CD1c-positive myeloid dendritic cell (primary cell): ENCODE measurements around the gene SLC12A6.

Source experiments
- DNase-seq: peaks from one replicate; pipeline ENCODE4 v3.0.0-alpha.2; 2016; ENCODE audit errors: extremely low spot score

Gene SLC12A6

DNA sequence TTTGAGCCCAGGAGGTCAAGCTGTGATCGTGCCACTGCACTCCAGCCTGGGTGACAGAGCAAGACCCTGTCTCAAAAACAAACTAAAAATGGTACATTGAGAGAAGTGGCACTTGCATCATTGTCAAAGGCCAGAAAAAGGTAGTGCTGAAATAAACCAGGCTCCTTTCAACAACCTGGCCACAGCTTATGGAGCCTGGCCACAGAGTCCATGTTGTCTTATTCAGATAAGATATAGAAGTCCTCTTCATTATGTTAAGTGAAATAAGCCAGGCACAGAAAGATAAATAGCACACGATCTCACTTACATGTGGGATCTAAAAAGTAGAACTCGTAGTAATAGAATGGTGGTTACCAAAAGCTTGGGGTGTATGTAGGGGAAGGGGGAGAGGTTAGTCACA lies 78.0 kb downstream of the SLC12A6 start:
- DNase-seq = no peak

DNA sequence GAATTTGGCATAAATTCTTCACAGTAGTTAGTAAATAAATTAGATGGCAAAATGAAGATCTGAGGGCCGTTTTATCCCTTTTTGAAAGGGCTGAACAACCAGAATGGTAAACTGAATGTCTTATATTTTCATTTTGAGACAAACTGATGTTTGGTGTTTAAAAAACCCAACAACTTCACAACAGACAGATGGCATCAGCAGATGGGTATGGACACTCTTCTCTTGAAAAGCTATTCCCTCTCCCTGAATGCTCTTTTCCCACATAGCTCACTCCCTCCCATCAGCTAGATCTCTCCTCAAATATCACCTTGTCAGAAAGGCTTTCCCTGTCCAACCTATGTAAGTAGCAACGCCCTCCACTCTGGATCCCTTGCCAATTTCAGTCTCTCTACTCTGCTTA lies 79.4 kb downstream of the SLC12A6 start:
- no peak for DNase-seq

DNA sequence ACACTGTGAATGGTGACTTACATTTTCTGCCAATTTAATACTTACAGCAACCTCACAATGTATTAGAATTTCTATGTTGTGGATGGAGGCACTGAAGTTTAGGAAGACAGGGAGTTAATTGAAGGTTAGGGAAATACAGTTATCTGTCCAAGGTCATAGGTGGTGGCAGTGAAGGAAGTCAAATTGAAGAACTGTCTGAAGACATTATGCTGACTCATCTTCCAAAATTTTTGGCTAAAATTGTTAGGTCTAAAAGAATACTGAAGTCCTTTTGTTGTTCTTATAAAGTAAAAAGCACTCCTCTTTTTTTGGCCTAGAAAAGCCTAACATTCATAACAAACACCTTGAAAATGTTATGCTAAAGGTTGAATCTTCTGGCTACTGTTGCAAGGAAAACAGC lies 85.0 kb downstream of the SLC12A6 start:
- no peak for DNase-seq

DNA sequence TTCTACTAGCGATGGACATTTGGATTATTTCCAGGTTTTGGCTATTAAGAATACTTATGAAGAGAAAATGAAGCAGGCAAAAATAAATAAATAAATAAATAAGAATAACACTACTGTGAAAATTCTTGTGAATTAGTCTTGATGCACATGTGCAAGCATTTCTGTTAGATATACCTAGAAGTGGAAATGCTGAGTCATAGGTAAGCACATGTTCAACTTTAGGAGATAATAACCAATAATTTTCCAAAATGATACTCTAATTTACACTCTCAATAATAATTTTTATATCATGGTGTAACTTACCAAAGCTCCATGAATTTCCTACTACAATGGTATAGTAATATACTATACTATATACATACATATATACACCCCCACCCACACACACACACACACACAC lies 89.4 kb downstream of the SLC12A6 start:
- DNase-seq = no peak

DNA sequence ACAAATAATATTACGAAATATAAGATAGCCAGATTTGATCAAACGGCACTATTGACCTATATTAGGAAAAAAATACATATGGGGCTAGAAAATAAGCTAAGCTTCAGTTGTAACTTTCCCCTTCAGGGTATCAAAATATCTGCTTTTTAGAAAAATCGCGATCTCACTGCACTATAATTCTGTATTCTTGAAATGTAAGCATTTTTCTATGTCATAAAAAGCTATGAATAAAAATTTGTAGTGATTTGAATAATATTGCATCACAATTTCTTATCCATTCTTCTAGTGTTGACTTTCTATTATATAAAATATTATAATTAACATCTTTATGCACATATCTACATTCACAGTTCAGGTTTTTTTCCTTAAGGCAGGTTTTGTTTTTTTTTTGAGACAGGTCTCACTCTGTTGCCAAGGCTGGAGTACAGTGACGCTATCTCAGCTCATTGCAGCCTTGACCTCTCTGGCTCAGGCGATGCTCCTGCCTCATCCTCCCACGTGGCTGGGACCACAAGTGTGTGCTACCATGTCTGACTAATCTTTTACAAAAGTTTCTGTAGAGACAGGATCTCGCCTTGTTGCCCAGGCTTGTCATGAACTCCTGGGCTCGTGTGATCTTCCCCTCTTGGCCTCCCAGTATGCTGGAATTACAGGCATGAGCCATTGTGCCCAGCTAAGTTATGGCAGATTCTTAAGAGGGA lies 91.2 kb downstream of the SLC12A6 start:
- DNase-seq = no peak

DNA sequence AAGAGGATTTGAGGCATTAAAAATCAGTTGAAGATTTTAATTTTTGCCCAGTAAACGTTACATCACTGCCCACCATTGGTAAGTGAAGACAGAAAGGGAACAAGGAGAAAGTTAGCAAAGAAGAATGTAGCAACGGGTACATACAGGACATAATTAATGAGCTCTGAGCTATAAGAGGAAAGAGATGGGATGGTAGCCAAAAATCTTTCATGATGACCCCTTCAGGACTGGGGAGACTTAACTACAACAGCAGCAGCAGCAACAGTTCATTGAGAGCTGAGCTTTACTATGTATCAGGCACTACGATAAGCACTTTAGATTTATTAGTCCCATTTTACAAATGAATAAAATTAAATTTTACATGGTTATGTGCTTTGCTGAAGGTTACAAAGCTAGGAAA lies 94.4 kb downstream of the SLC12A6 start:
- DNase-seq = no peak

DNA sequence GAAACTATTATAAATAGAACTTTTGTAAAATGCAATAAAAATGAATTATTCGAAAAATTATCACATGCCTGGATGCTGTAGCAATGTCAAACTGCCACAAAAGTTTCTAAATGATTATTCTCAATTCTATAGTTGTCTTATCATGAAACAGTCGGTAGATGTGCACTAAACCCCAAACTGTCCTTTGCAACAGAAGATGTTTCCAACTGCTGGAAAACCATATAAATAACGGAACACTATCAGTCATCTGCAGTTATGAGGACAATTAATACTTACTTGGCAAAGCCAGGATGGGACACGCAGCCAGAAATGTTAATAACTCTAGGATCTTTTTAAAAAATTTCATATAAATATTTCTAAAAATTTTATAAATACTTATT lies 95.3 kb downstream of the SLC12A6 start:
- no peak for DNase-seq

DNA sequence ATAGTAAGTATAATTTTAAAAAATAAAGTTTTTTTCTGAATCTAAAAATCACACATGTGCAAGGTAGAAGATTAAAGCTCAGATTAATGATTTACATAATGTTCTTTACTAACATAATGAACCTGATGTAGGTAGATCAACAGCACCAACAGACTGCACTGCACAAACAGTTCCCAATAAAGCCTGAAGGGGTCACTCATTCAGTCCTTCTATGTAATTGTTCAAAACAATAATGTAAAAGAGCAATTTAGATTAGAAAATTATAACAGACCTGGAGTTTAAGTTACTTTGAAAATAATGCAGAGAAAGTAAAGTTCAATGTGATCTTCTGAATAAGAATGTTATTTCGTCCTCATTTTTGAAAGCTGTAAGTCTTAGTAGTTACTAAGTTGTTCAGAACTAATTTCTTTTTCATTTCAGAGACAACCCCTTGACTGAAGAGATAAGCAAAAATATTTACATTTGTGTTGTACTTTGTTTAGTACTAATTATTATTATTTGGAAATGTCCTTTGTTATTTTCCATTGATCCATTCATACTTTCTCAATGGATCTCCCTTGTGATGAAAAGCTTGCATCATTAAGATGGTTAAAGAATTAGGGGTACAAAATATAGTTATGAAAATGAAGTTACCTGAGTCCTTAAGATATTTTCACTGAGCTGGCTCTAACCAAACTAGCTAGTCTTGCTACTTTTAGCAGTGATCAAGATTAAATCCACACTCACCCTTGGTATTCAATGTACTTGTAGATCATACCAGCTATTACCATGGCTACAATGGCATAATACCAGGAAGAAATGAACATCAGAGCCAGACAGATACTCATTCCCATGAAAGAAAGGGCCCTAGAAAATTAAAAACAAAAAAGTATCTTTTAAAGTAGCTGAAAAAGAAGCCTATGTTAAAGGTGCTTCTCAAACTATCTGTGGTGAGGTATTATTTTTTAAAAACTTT lies 95.9 kb downstream of the SLC12A6 start:
- peak; percentile 55 for DNase-seq

DNA sequence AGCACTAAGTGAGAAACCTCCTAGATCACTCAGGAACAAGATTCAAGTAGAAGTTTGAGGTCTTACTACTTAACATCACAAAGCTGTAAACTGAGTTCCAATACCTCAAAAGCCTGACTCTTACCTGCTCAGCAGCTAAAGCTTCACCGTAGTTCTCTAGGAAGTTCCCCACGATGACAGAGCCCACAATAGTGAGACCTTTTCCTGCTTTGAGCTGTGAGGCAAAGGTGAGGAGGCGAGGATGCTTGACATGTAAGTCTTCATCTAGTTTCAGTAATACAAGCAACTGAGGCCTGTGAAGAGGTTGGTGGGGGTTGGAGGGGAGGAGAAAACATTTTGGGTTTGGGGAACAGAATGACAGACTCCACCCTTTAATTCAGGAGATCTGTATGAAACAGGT lies 97.0 kb downstream of the SLC12A6 start:
- no peak for DNase-seq

DNA sequence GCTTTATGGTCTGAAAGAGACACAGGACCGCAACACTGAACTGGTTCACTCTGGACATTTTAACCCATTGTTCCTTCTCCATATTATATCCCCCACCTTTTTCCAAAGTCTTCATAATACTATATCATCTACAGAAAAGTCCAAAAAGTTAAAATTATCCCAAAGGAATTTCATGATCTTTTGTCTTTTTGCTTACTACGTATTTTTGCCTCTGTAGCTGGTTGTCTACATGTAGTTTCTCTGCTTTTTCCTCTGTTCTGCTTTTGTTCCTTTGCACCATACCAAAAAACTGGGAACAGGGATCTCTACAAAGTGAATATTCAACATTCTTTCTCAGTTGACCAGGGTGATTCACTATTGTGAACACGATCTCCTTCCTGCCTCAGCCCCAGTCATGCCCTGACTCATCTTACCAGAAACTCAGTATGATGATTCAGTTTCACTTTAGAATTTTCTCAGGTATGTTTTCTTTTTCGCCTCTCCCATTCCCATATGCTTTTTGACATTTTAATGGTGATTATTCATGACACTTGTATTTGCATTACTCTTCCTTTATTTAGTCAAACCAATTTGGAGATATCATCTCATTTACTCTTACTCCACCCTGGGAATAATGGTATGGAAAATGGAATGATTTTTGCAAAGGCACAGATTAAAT lies 98.3 kb downstream of the SLC12A6 start:
- DNase-seq = no peak

DNA sequence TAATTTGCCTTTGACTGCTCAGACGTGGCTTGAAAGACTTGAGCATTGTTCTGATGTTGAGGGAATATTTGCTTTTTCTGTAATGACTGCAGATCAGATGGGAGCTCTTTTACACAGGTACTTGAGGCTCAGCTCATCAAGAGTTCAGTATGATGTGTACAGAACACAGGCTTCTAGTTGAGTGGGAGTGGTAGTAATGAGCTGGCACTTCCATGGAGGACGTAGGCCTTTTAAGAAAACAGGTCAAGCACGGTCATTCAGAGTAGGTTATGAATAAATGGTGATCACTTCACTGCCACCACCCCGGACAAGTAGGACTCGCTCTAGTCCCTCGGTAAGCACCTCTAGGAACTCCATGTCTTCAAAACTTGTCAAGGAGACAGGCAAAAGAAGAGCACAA lies 104.0 kb downstream of the SLC12A6 start:
- DNase-seq = no peak

DNA sequence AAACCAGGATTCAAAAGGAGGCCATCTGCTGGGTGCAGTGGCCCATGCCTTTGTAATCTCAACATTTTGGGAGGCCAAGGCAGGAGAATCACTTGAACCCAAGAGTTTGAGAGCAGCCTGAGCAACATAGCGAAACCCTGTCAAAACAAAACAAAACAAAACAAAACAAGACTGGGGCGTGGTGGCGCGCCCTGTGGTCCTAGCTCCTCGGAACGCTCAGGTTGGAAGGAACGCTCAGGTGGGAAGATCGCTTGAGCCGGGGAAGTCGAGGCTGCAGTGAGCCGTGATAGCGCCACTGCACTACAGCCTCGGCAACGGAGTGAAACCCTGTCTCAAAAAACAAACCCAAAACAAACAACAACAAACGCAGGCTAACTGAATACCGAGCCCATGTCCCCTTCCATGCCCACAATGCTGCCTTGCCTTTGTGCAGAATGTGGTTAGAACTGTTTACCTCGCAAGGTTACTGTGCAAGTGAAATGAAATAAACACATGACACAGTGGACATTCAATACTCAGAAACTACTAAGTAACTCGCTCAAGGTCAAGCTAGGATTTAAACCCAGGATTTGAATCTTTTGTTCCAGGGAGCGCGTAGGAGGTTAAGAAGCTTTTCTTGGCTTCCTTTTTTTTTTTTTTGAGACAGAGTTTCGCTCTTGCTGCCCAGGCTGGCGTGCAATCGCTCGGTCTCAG lies 113.5 kb downstream of the SLC12A6 start:
- DNase-seq = peak; percentile 72

DNA sequence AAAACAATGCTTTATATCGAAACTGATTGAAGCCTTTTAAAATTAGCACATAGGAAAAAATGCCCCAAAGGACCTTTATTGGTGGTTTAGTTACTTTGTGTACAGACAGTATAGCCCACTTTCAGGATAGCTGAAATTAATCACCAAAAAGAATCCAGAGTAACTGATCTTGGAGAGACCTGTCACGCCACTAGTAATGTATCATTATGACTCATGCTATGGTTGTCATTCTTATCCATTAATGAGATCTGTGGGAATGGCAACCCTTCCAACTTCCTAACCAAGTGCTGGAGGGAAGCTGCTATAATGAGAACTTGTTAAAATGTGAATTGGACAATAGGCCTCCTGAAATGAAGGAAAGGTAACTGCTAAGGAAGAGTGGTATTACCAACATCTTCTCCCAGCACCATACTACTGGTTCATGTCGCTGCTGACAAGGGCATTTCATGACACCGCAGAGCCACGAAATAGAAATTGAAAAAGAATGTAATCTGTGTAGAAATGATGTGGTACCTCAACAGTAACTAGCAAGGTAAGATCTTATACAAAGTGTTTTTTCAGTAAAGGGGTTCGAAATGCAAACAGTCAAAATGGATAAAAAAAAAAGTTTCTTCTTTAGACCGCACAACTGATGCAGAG lies 119.9 kb downstream of the SLC12A6 start:
- DNase-seq = no peak

DNA sequence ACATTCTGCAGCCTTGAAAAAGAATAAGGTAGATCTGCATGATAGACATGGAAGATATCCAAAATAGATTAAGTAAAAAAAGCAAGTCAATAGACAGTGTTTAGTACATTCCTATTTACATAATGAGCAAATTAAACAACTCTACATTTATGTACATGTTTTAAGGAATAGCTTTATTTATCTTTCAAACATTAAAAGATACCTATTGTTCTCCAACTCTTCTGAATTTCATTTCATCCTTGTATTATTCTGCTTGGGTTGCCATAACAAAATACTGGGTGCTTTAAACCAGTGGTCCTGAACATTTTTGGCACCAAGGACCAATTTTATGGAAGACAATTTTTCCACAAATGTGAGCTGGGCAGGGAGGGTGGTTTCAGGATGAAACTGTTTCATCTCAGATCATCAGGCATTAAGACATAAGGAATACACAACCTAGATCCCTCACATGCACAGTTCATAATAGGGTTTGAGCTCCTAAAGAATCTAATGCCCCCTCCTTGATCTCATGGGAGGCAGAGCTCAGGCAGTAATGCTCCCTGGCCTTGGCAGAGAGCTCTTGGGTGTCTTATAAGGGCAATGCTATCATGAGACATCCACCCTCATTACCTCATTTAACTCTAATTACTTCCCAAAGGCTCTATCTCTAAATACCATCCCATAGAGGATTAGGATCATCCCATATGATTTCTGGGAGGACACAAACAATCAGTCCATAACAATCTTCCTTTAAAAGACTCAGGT lies 120.9 kb downstream of the SLC12A6 start:
- no peak for DNase-seq

DNA sequence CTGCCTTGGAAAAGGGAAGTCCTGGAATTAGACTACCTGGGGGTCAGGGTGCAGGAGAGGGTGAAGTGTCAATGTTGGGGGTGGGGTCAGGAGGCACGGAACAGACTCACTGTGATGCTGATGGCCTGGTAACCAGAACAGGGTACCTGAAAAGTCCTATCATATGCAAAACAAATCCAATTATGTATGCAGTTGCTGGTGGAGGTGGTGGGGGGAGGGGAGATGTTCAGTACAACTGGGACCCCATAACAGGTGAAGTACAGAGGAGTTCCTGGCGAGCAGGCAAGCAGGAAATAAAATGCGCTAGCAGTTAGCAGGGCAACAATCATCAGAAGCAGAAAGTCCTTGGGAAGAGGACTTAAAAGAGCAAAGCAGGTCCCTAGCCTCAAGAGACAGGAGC lies 123.4 kb downstream of the SLC12A6 start:
- DNase-seq = no peak

DNA sequence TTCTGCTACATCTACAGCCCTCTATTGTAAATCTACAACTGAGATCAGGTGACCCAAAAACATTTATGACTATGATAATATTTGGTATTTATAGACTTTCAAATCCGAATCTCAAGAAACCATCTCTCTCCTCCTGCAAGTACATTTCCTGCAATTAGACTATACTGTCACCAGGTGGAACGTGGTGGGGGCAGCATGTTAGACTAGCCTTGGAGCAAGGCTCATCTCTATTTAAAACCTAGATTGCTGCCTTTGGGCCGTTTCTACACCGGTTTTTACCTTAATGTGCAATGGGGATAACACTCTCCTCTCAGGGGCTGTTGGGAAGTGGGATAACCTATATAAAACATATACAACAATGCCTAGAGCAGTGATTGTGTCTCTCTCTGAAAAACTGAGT lies 123.9 kb downstream of the SLC12A6 start:
- DNase-seq = no peak

DNA sequence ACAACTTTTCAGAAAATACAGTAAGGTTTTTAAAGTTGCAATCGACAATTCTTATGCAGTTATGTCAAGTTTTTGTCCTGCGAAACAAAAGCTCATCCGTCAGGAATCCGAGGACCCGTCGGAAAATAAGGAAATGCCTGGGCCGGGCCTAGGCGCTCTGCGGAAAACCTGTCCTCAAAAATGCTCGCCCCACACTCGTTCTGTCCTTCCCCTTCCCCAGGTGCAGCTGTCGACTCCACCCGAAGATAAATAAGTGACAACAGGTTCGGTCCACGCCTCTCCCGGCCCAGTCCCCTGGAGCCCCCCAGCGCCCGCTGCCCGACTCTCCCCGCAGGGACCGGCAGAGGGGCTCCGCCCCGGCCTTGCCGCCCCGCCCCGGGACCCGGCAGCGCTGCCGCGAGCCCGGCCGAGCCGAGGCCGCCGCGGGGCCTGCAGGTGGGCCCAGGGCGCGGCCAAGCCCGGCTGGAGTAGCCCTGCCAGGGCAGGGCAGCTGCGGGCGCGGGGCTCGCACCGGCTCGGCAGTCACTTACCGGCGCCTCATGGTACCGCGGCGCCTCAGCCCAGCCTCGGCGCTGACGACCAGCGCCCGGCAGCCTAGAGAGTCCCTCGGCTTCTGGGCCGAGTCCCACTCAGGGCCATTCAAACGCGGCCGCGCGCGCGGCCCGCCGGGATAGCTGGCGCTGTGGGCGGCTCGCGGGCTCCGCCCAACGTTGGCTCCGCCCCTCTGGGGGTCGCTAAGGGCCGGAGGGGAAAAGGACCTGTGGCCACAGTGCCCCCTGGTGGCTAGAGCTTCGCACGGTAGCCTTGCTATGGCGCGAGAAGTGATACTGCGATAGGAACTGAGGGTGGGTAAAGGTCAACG lies 127.9 kb downstream of the SLC12A6 start, which contains the start of gene KATNBL1:
Gene KATNBL1, minus strand, starts transcription at position 676 of the 862 bp plus-strand sequence. CDS start 46,420 bp downstream, outside the sequence.
- DNase-seq = peak; percentile 99

DNA sequence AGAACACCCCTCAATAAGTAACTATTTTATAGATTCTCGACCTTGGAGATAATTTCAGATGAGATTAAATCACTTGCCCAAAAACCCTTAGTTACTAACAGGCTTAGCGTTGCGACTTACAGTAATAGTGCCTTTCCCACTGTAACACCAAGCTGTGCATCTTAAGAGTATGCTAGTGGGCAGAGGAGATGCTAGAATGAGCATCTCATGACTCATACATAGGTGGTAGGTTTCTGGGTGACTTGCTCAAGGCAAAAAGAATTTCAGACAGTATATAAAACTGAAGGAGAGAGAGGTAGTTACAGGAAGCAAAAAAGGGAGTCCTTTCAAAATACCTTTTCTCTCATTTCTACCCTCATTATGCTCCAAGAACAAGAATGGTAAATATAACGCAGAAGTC lies 131.6 kb downstream of the SLC12A6 start:
- DNase-seq = no peak

DNA sequence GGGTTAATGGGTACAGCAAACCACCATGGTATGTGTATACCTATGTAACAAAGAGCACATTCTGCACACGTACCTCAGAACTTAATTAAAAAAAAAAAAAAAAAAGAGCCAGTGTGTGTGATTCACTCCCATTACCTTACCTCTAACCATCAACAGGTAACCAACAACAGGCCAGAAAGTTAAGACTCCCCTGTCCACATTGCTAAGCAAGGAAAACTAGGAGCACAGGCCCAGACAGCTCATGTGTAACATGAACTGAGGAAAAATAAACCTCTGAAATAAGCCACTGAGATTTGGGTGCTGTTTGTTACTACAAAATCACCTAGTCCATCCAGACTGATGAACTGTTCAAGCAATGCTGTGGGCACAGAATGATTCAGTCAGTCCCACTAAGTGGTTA lies 133.6 kb downstream of the SLC12A6 start:
- no peak for DNase-seq

DNA sequence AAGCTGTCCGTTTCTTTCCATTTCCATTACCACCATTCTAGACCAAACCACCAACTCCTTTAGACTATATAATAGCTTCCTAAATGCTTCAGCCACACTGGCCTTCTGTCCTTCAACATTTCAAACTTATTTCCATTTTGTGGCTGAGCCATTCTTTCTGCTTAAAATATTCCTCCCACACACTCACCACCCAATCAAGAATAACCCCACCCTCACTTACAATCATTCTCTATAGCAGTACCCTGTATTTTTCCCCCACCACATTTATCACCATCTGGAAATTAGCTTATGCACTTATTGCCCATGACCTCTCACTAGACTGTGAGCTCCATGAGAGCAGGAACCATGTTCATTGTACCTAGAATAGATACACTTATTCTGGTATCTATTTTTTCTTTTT lies 134.3 kb downstream of the SLC12A6 start:
- DNase-seq = no peak
